Mesenchymal stem cell (in vitro differentiated cells and primary cell): ENCODE data around the gene CTDSP2.

Experiments
- DNase-seq: peaks from one replicate; pipeline ENCODE4 v3.0.0-alpha.2; 2013
- H2AFZ ChIP-seq: one replicate; pipeline ENCODE4 v1.6.1; 2013; ENCODE audit warnings: low read depth, mild to moderate bottlenecking, control low read depth, inconsistent platforms, low read length, moderate library complexity
- H2AK5ac ChIP-seq: 2 replicates; pipeline ENCODE4 v1.6.1; 2013; ENCODE audit warnings: low read length, moderate library complexity, mild to moderate bottlenecking, inconsistent platforms; ENCODE audit not compliant: severe bottlenecking
- H2BK120ac ChIP-seq: one replicate; pipeline ENCODE4 v1.6.1; 2013; ENCODE audit warnings: low read depth, mild to moderate bottlenecking, inconsistent platforms, low read length, moderate library complexity
- H2BK12ac ChIP-seq, 2 experiments: one replicate each; pipeline ENCODE4 v1.6.1; 2013; ENCODE audit warnings: inconsistent platforms in 2 of 2, low read length in 2 of 2, mild to moderate bottlenecking in 2 of 2, moderate library complexity in 2 of 2, control low read depth in 1 of 2
- H2BK15ac ChIP-seq: one replicate; pipeline ENCODE4 v1.6.1; 2013; ENCODE audit warnings: mild to moderate bottlenecking, low read depth, inconsistent platforms; ENCODE audit not compliant: poor library complexity, severe bottlenecking
- H2BK5ac ChIP-seq: 2 replicates; pipeline ENCODE4 v1.6.1; 2013; ENCODE audit warnings: low read depth, mild to moderate bottlenecking, low read length, control low read depth, inconsistent platforms; ENCODE audit not compliant: poor library complexity, severe bottlenecking
- H3K14ac ChIP-seq, 2 experiments: one replicate each; pipeline ENCODE4 v1.6.1; 2013; ENCODE audit warnings: inconsistent platforms in 2 of 2, low read length in 2 of 2, control low read depth in 1 of 2, mild to moderate bottlenecking in 1 of 2, moderate library complexity in 1 of 2
- H3K18ac ChIP-seq, 2 experiments: one replicate each; pipeline ENCODE4 v1.6.1; 2013; ENCODE audit warnings: inconsistent platforms in 2 of 2, low read length in 2 of 2, control low read depth in 1 of 2, low read depth in 1 of 2, mild to moderate bottlenecking in 1 of 2
- H3K23ac ChIP-seq, 2 experiments: one replicate each; pipeline ENCODE4 v1.6.1; 2013; ENCODE audit warnings: inconsistent platforms in 2 of 2, low read length in 2 of 2, mild to moderate bottlenecking in 2 of 2, moderate library complexity in 2 of 2, control low read depth in 1 of 2
- H3K27ac ChIP-seq: 2 replicates; pipeline ENCODE4 v1.5.1; 2013; ENCODE audit warnings: mild to moderate bottlenecking, moderate library complexity, low read length, control low read depth, inconsistent platforms; ENCODE audit not compliant: poor library complexity, severe bottlenecking
- H3K27me3 ChIP-seq, 2 experiments: 2 replicates each; pipeline versions ENCODE4 v1.6.1 to v1.7.0; 2013; ENCODE audit warnings: low read length in 2 of 2, mild to moderate bottlenecking in 2 of 2, moderate library complexity in 2 of 2, control low read depth in 1 of 2, inconsistent platforms in 1 of 2; ENCODE audit not compliant: control insufficient read depth in 1 of 2, insufficient read depth in 1 of 2
- H3K36me3 ChIP-seq, 2 experiments: 2 replicates each; pipeline versions ENCODE4 v1.6.1 to v1.7.0; 2013; ENCODE audit warnings: low read length in 2 of 2, control low read depth in 1 of 2, inconsistent platforms in 1 of 2, low read depth in 1 of 2, mild to moderate bottlenecking in 1 of 2; ENCODE audit not compliant: insufficient read depth in 2 of 2, control insufficient read depth in 1 of 2
- H3K4ac ChIP-seq, 2 experiments: one replicate each; pipeline ENCODE4 v1.6.1; 2013; ENCODE audit warnings: inconsistent platforms in 2 of 2, low read length in 2 of 2, mild to moderate bottlenecking in 2 of 2, moderate library complexity in 2 of 2, control low read depth in 1 of 2, low read depth in 1 of 2
- H3K4me1 ChIP-seq: 2 replicates; pipeline ENCODE4 v1.6.1; 2013; ENCODE audit warnings: low read depth, low read length, control low read depth; ENCODE audit not compliant: control insufficient read depth, insufficient read depth
- H3K4me2 ChIP-seq: 2 replicates; pipeline ENCODE4 v1.6.1; 2013; ENCODE audit warnings: low read length, mild to moderate bottlenecking, inconsistent platforms; ENCODE audit not compliant: poor library complexity, severe bottlenecking
- H3K4me3 ChIP-seq, 2 experiments: 2 replicates each; pipeline versions ENCODE4 v1.5.1 to v1.7.0; 2013; ENCODE audit warnings: low read length in 2 of 2, mild to moderate bottlenecking in 2 of 2, control low read depth in 1 of 2, low read depth in 1 of 2; ENCODE audit not compliant: insufficient read depth in 1 of 2
- H3K79me1 ChIP-seq: replicated peaks from 2 replicates; pipeline ENCODE4 v1.6.1; 2013; ENCODE audit warnings: mild to moderate bottlenecking, control low read depth, low read length, inconsistent platforms; ENCODE audit not compliant: poor library complexity, severe bottlenecking
- H3K9ac ChIP-seq: 2 replicates; pipeline ENCODE4 v1.7.0; 2013; ENCODE audit warnings: mild to moderate bottlenecking, low read length, moderate library complexity
- H3K9me3 ChIP-seq: 2 replicates; pipeline ENCODE4 v1.7.0; 2013; ENCODE audit warnings: mild to moderate bottlenecking, low read length; ENCODE audit not compliant: control insufficient read depth
- H4K8ac ChIP-seq: one replicate; pipeline ENCODE4 v1.6.1; 2013; ENCODE audit warnings: inconsistent platforms, mild to moderate bottlenecking, low read length, moderate library complexity
- H4K91ac ChIP-seq: one replicate; pipeline ENCODE4 v1.6.1; 2013; ENCODE audit warnings: mild to moderate bottlenecking, low read length, inconsistent platforms
- WGBS: methylation state at CpG from one replicate; pipeline ENCODE4 v1.1.7; 2013; ENCODE audit warnings: mixed read lengths; 5-methylcytosine and 5-hydroxymethylcytosine counted together

The CTDSP2 gene

GRCh38 chr12:57771873-57772428 is 74.6 kb downstream of the CTDSP2 start, which contains the start of gene METTL1:
Gene METTL1 (minus strand): TSS chr12:57772105. CDS start chr12:57772083, 22 bp downstream.
- Histone ChIP-seq H2BK5ac (no peak within 1 kb of the TSS), H2BK15ac (peak within 1 kb of the TSS; percentile 30)

GRCh38 chr12:57771236-57771872 is 75.2 kb downstream of the CTDSP2 start:
- DNase-seq: peak; percentile 94
- Histone ChIP-seq H4K8ac (peak overlapping the region; percentile 62), H2BK15ac (no peak overlapping the region), H2BK5ac (no peak overlapping the region), H2BK120ac (no peak overlapping the region), H3K4ac (no peak overlapping the region), H3K27ac (peak overlapping the region; percentile 67), H3K4me1 (peaks cover 19% of the 10 kb centered on the region), H4K91ac (no peak overlapping the region), H3K27me3 (peaks cover 13 to 15% of the 10 kb centered on the region in 2 experiments), H3K23ac (peak overlapping the region in 1 of 2 experiments; percentile 14), H2AFZ (peak overlapping the region; percentile 74), H2AK5ac (no peak overlapping the region), H3K4me3 (peak overlapping the region; percentile 70 to 98), H3K9me3 (no peaks in the 10 kb centered on the region), H3K4me2 (peak overlapping the region; percentile 99), H3K9ac (peak overlapping the region; percentile 95), H3K18ac (peak overlapping the region in 1 of 2 experiments; percentile 61), H3K79me1 (peaks cover 15% of the 10 kb centered on the region), H2BK12ac (no peak overlapping the region), H3K14ac (no peak overlapping the region), H3K36me3 (peaks cover 25 to 47% of the 10 kb centered on the region in 2 experiments)
- WGBS: 2% methylated on average over 14 of the region's 16 CpGs

More at GRCh38 chr12:57771873-57772428, 74.6 kb downstream of the CTDSP2 start, which contains the start of gene METTL1:
- Histone ChIP-seq H3K9ac (peak within 1 kb of the TSS; percentile 95), H3K4me3 (peak within 1 kb of the TSS; percentile 70 to 98), H3K18ac (peak within 1 kb of the TSS; percentile 68 to 99), H3K4me1 (peaks cover 13% of the 10 kb centered on the region), H3K27me3 (peaks cover 7 to 9% of the 10 kb centered on the region in 2 experiments), H3K27ac (peak within 1 kb of the TSS; percentile 89), H2BK12ac (peak within 1 kb of the TSS; percentile 23 to 91), H2AK5ac (no peak within 1 kb of the TSS), H3K4me2 (peak within 1 kb of the TSS; percentile 99), H4K8ac (peak within 1 kb of the TSS; percentile 73), H4K91ac (peak within 1 kb of the TSS; percentile 91), H3K23ac (peak within 1 kb of the TSS in 1 of 2 experiments; percentile 23), H3K79me1 (peaks cover 15% of the 10 kb centered on the region), H2BK120ac (no peak within 1 kb of the TSS), H3K9me3 (no peaks in the 10 kb centered on the region), H2AFZ (peak within 1 kb of the TSS; percentile 74), H3K14ac (peak within 1 kb of the TSS in 1 of 2 experiments; percentile 46), H3K4ac (peak within 1 kb of the TSS; percentile 39 to 97), H3K36me3 (peaks cover 25 to 50% of the 10 kb centered on the region in 2 experiments)
- peak; percentile 98 for DNase-seq
- WGBS: under 1% methylated on average over 23 of the region's 28 CpGs

GRCh38 chr12:57770734-57771133 is 75.8 kb downstream of the CTDSP2 start:
- Histone ChIP-seq H3K27ac (no peak overlapping the region), H2BK12ac (no peak overlapping the region), H3K27me3 (peaks cover 19 to 21% of the 10 kb centered on the region in 2 experiments), H3K18ac (no peak overlapping the region), H3K4ac (no peak overlapping the region), H3K79me1 (peaks cover 15% of the 10 kb centered on the region), H3K4me2 (no peak overlapping the region), H2AK5ac (no peak overlapping the region), H2BK5ac (no peak overlapping the region), H3K9ac (peak overlapping the region; percentile 95), H3K4me3 (peak overlapping the region in 1 of 2 experiments; percentile 98), H2AFZ (no peak overlapping the region), H2BK15ac (no peak overlapping the region), H3K4me1 (peaks cover 23% of the 10 kb centered on the region), H2BK120ac (no peak overlapping the region), H3K23ac (no peak overlapping the region), H4K8ac (no peak overlapping the region), H3K14ac (no peak overlapping the region), H4K91ac (no peak overlapping the region), H3K9me3 (no peaks in the 10 kb centered on the region), H3K36me3 (peaks cover 25 to 41% of the 10 kb centered on the region in 2 experiments)
- DNase-seq: no peak
- WGBS: 80% methylated on average over 4 of the region's 4 CpGs
